MM.1S (cell line): ENCODE measurements around the gene EMX2.

Experiments
- DNase-seq: peaks from one replicate; pipeline ENCODE4 v3.0.0-alpha.2; 2015
- H2AFZ ChIP-seq: fragments of 300-600 bp; sonication (generic); 2 replicates; pipeline ENCODE4 v1.6.0; 2016; ENCODE audit warnings: antibody characterized with exemption, low read length
- H3F3A ChIP-seq: fragments of 300-600 bp; sonication (generic); 2 replicates; pipeline ENCODE4 v1.6.1; 2016; ENCODE audit warnings: mild to moderate bottlenecking, antibody characterized with exemption, low read length, moderate library complexity, mixed read lengths; ENCODE audit not compliant: insufficient read depth
- H3K27ac ChIP-seq: fragments of 300-600 bp; sonication (generic); 2 replicates; pipeline ENCODE4 v1.5.1; 2016; ENCODE audit warnings: mild to moderate bottlenecking, low read length
- H3K27me3 ChIP-seq: fragments of 300-600 bp; sonication (generic); replicated peaks from 2 replicates; pipeline ENCODE4 v1.6.0; 2016; ENCODE audit warnings: low read length; ENCODE audit not compliant: insufficient read depth
- H3K36me3 ChIP-seq: fragments of 300-600 bp; sonication (generic); replicated peaks from 2 replicates; pipeline ENCODE4 v1.6.1; 2016; ENCODE audit warnings: mild to moderate bottlenecking, low read length, mixed read lengths; ENCODE audit not compliant: insufficient read depth
- H3K4me1 ChIP-seq: fragments of 300-600 bp; sonication (generic); 2 replicates; pipeline ENCODE4 v1.6.1; 2016; ENCODE audit warnings: low read length, mixed read lengths
- H3K4me2 ChIP-seq: fragments of 300-600 bp; sonication (generic); 2 replicates; pipeline ENCODE4 v1.6.0; 2016; ENCODE audit warnings: low read depth, low read length
- H3K4me3 ChIP-seq: fragments of 300-600 bp; sonication (generic); 2 replicates; pipeline ENCODE4 v1.5.1; 2016; ENCODE audit warnings: low read length, mixed read lengths
- H3K79me2 ChIP-seq: fragments of 300-600 bp; sonication (generic); 2 replicates; pipeline ENCODE4 v1.6.1; 2016; ENCODE audit warnings: mixed run types, low read length, mixed read lengths
- H3K9ac ChIP-seq: fragments of 300-600 bp; sonication (generic); 2 replicates; pipeline ENCODE4 v1.6.1; 2016; ENCODE audit warnings: low read length, mixed read lengths
- H3K9me2 ChIP-seq: fragments of 300-600 bp; sonication (generic); replicated peaks from 2 replicates; pipeline ENCODE4 v1.6.1; 2016; ENCODE audit warnings: mild to moderate bottlenecking, low read length, mixed read lengths; ENCODE audit not compliant: insufficient read depth
- H3K9me3 ChIP-seq: fragments of 300-600 bp; sonication (generic); replicated peaks from 2 replicates; pipeline ENCODE4 v1.6.1; 2016; ENCODE audit warnings: mild to moderate bottlenecking, low read length, mixed read lengths; ENCODE audit not compliant: insufficient read depth
- H4K20me1 ChIP-seq: fragments of 300-600 bp; sonication (generic); 2 replicates; pipeline ENCODE4 v1.6.1; 2016; ENCODE audit warnings: mild to moderate bottlenecking, low read length, moderate library complexity, mixed read lengths; ENCODE audit not compliant: insufficient read depth
- CTCF ChIP-seq: fragments of 300-600 bp; sonication (generic); IDR thresholded peaks from 2 replicates; pipeline ENCODE4 v1.5.1; 2016; ENCODE audit warnings: antibody characterized with exemption, low read length, mixed read lengths
- EZH2 ChIP-seq: fragments of 300-600 bp; sonication (generic); optimal IDR thresholded peaks from 2 replicates; pipeline ENCODE3; 2017; ENCODE audit warnings: low read depth, mild to moderate bottlenecking, antibody characterized with exemption, low read length, mixed read lengths
- EZH2phosphoT487 ChIP-seq: fragments of 300-600 bp; sonication (generic); IDR thresholded peaks from 2 replicates; pipeline ENCODE4 v1.6.1; 2018; ENCODE audit warnings: antibody characterized with exemption, low read length

Gene EMX2

GRCh38 chr10:117555863-117556262 lies 13.3 kb downstream of the EMX2 start:
- TF ChIP-seq EZH2: no peak
- Histone ChIP-seq H4K20me1 (no peaks in the 10 kb centered on the region), H3K9me2 (no peaks in the 10 kb centered on the region), H3K27me3 (peaks cover 8% of the 10 kb centered on the region), H3K9me3 (no peaks in the 10 kb centered on the region), H3K4me1 (no peaks in the 10 kb centered on the region), H3K4me2 (no peak overlapping the region), H3K79me2 (no peaks in the 10 kb centered on the region), H3K27ac (no peak overlapping the region), H3K36me3 (no peaks in the 10 kb centered on the region), H3K4me3 (no peak overlapping the region), H3F3A (no peaks in the 10 kb centered on the region), H2AFZ (no peak overlapping the region), H3K9ac (no peak overlapping the region)
- DNase-seq: no peak

GRCh38 chr10:117556356-117556755 lies 13.8 kb downstream of the EMX2 start:
- Histone ChIP-seq H3K9me2 (no peaks in the 10 kb centered on the region), H3K27ac (no peak overlapping the region), H3F3A (no peaks in the 10 kb centered on the region), H3K79me2 (no peaks in the 10 kb centered on the region), H3K27me3 (peaks cover 3% of the 10 kb centered on the region; the same call in 1 of the 2 replicates), H3K4me2 (no peak overlapping the region), H4K20me1 (no peaks in the 10 kb centered on the region), H3K4me1 (no peaks in the 10 kb centered on the region), H3K9me3 (no peaks in the 10 kb centered on the region), H3K9ac (no peak overlapping the region), H2AFZ (no peak overlapping the region), H3K4me3 (no peak overlapping the region), H3K36me3 (no peaks in the 10 kb centered on the region)
- no peak for DNase-seq
- TF ChIP-seq EZH2: no peak
- no peak for TF ChIP-seq CTCF
- no peak for TF ChIP-seq EZH2phosphoT487

DNA sequence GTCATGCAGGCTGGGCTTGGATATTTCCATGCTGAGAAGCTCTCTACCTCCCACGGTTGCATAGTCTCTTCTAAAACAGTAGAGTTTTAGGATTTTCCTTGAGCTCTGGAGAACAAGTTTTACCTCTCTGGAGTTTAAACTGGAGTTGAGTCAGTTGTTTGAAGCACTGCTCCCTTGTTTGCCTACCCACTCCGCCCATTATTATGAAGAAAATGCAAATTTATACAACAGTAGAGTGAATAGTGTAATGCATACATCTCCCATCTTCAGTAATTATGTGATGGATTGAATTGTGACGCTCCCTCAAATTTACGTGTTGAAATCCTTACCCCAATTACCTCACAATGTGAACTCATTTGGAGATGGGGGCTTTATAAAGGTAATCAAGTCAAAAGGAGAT lies 17.2 kb downstream of the EMX2 start:
- Histone ChIP-seq H3K9ac (no peak overlapping the region), H3K9me3 (no peaks in the 10 kb centered on the region), H3K36me3 (no peaks in the 10 kb centered on the region), H3K27me3 (no peaks in the 10 kb centered on the region), H3F3A (no peaks in the 10 kb centered on the region), H4K20me1 (no peaks in the 10 kb centered on the region), H3K9me2 (no peaks in the 10 kb centered on the region), H3K79me2 (no peaks in the 10 kb centered on the region), H3K4me2 (no peak overlapping the region), H2AFZ (no peak overlapping the region), H3K4me1 (no peaks in the 10 kb centered on the region), H3K4me3 (no peak overlapping the region), H3K27ac (no peak overlapping the region)
- DNase-seq: no peak
- TF ChIP-seq EZH2phosphoT487 (no peak), CTCF (no peak), EZH2 (no peak)

DNA sequence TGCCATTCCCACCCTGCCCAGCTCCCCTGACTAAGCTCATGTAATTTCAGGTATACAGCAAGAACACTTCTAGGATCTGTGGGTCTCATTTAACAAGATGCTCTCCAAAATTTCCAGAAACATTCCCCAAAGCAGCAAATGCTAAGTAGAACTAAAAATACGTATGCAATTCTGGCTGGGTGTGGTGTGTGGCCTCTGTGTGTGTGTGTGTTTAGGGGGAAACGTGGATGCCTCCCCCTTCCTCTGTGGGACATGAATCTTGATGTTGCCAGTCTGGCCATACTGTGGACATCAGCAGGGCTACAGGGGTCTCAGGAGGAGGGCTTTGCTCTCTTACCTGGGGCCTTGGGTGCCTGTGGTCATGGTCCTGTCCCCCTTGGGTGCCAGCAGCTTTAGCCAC lies 18.4 kb downstream of the EMX2 start:
- no peaks in the 10 kb centered on the region for H3K4me1 ChIP-seq
- H3K4me2 ChIP-seq: no peak overlapping the region
- H3F3A ChIP-seq: no peaks in the 10 kb centered on the region
- no peak overlapping the region for H3K9ac ChIP-seq
- H3K27ac ChIP-seq: no peak overlapping the region
- H4K20me1 ChIP-seq: no peaks in the 10 kb centered on the region
- no peaks in the 10 kb centered on the region for H3K36me3 ChIP-seq
- H3K9me3 ChIP-seq: no peaks in the 10 kb centered on the region
- H3K79me2 ChIP-seq: no peaks in the 10 kb centered on the region
- H2AFZ ChIP-seq: no peak overlapping the region
- H3K9me2 ChIP-seq: no peaks in the 10 kb centered on the region
- no peak overlapping the region for H3K4me3 ChIP-seq
- TF ChIP-seq EZH2 (no peak), CTCF (no peak), EZH2phosphoT487 (no peak)
- DNase-seq: no peak
- no peaks in the 10 kb centered on the region for H3K27me3 ChIP-seq
